HFFc6 (cell line): ENCODE results near the gene GRAMD1A. TPM values are rescaled to one million over a fixed set of nuclear protein-coding genes. Genes with fewer than 3 reads are reported as not detected.
"Not testable (repeated sequence)": the region's sequence is repeated elsewhere in the genome, so short reads cannot be mapped to it uniquely, and the experiment has no call there.

Experiments used
- DNase-seq: peaks from one replicate; pipeline ENCODE4 v3.0.0-alpha.2; 2018
- H3K27ac Mint-ChIP-seq: 2 replicates; pipeline ENCODE4 v1.8.0; 2020; ENCODE audit warnings: mild to moderate bottlenecking, mixed read lengths
- H3K27me3 Mint-ChIP-seq: 2 replicates; pipeline ENCODE4 v1.8.0; 2021; ENCODE audit warnings: mild to moderate bottlenecking, moderate library complexity, mixed read lengths; ENCODE audit not compliant: insufficient read depth
- H3K36me3 Mint-ChIP-seq: 2 replicates; pipeline ENCODE4 v1.8.0; 2021; ENCODE audit warnings: low read depth, mixed read lengths
- H3K4me1 Mint-ChIP-seq: 2 replicates; pipeline ENCODE4 v1.8.0; 2020; ENCODE audit warnings: low read depth, mixed read lengths
- H3K4me3 Mint-ChIP-seq: 2 replicates; pipeline ENCODE4 v1.8.0; 2020; ENCODE audit warnings: mild to moderate bottlenecking, moderate library complexity, mixed read lengths
- H3K9me3 Mint-ChIP-seq: 2 replicates; pipeline ENCODE4 v1.8.0; 2020; ENCODE audit warnings: mild to moderate bottlenecking, mixed read lengths
- CTCF ChIP-seq: fragments of 200-600 bp; sonication (generic); IDR thresholded peaks from 2 replicates; pipeline ENCODE4 v1.5.0; 2021; ENCODE audit warnings: antibody characterized with exemption, mild to moderate bottlenecking
- total RNA-seq, 6 experiments: library from RNA; stranded (reverse); fragmentation: NEBNext Ultra II Directional; extraction: Animal tissue kit (Norgen Biotek cat#: 25700); gene quantifications; 2 replicates in 1 of 6; 3 replicates in 5 of 6; pipeline ENCODE4 v1.2.3, GENCODE V29; 2021

Gene GRAMD1A
- total RNA-seq, 6 experiments from 2014 or later, result 48.2 to 51.3 (median 50.0) TPM

GRCh38 chr19:34990578-34991192 lies 9.4 kb upstream of the GRAMD1A start:
- no peak overlapping the region for H3K27ac Mint-ChIP-seq
- no peak overlapping the region for H3K4me3 Mint-ChIP-seq
- TF ChIP-seq CTCF, result no peak
- H3K9me3 Mint-ChIP-seq, result no peaks in the 10 kb centered on the region
- H3K36me3 Mint-ChIP-seq, result no peaks in the 10 kb centered on the region
- peaks cover 3% of the 10 kb centered on the region; the same call in 1 of the 2 replicates for H3K4me1 Mint-ChIP-seq
- no peak for DNase-seq
- H3K27me3 Mint-ChIP-seq, result peaks cover 21% of the 10 kb centered on the region

- no peak for TF ChIP-seq CTCF
- Mint-ChIP-seq H3K36me3 (no peaks in the 10 kb centered on the region), H3K27me3 (peaks cover 21% of the 10 kb centered on the region), H3K27ac (no peak overlapping the region), H3K9me3 (no peaks in the 10 kb centered on the region), H3K4me1 (no peaks in the 10 kb centered on the region), H3K4me3 (no peak overlapping the region)
- no peak for DNase-seq
Observed at GRCh38 chr19:34991542-34992333, 8.4 kb upstream of the GRAMD1A start.

GRCh38 chr19:34992582-34992981 lies 7.5 kb upstream of the GRAMD1A start:
- H3K27me3 Mint-ChIP-seq, result peaks cover 21% of the 10 kb centered on the region
- H3K9me3 Mint-ChIP-seq, H3K36me3 Mint-ChIP-seq, H3K4me3 Mint-ChIP-seq, DNase-seq, H3K4me1 Mint-ChIP-seq, H3K27ac Mint-ChIP-seq: not testable (repeated sequence)

GRCh38 chr19:34994286-34994642 lies 5.9 kb upstream of the GRAMD1A start:
- H3K9me3 Mint-ChIP-seq, result no peaks in the 10 kb centered on the region
- H3K27ac Mint-ChIP-seq, result no peak overlapping the region
- DNase-seq, result no peak
- no peaks in the 10 kb centered on the region for H3K36me3 Mint-ChIP-seq
- H3K27me3 Mint-ChIP-seq, result peaks cover 16% of the 10 kb centered on the region
- peaks cover 6% of the 10 kb centered on the region for H3K4me1 Mint-ChIP-seq
- TF ChIP-seq CTCF, result no peak
- H3K4me3 Mint-ChIP-seq, result no peak overlapping the region

- Mint-ChIP-seq H3K36me3 (no peaks in the 10 kb centered on the region), H3K4me3 (no peak overlapping the region), H3K4me1 (peaks cover 8% of the 10 kb centered on the region), H3K9me3 (no peaks in the 10 kb centered on the region), H3K27me3 (peaks cover 16% of the 10 kb centered on the region), H3K27ac (no peak overlapping the region)
- DNase-seq, result no peak
- TF ChIP-seq CTCF, result no peak
Observed at GRCh38 chr19:34994643-34995541, 5.2 kb upstream of the GRAMD1A start.
